Endothelial cell of umbilical vein (primary cell): ENCODE results near the gene AMER2. TPM values are rescaled to one million over a fixed set of nuclear protein-coding genes. Genes with fewer than 3 reads are reported as not detected.

Source experiments
- BruUV-seq: library from RNA; stranded (reverse); fragments of 400-500 nt; replicated peaks from 2 replicates; lab custom pipeline; 2021; lab: Mats Ljungman, UMichigan
- CTCF ChIA-PET: fragments of 300-600, 350-600 bp; sonication (Branson Sonifier 250); formaldehyde crosslinking; loops from one replicate; lab custom pipeline; 2021; ENCODE audit warnings: antibody characterized with exemption, inconsistent platforms; lab: Charles Lee
- POLR2A ChIA-PET: fragments of 300-600, 350-600 bp; sonication (Branson Sonifier 250); formaldehyde crosslinking; loops from one replicate; lab custom pipeline; 2021; ENCODE audit warnings: antibody characterized with exemption, inconsistent platforms; lab: Charles Lee
- DNase-seq: peaks from one replicate; pipeline ENCODE4 v3.0.0-alpha.2; 2011; ENCODE audit warnings: low read depth, low spot score
- FAIRE-seq: peaks from 2 replicates; lab custom pipeline; 2011; peaks lifted over from hg19 to GRCh38; lab: Jason Lieb, UNC
- H2AFZ ChIP-seq: 2 replicates; pipeline ENCODE4 v1.6.0; 2012; ENCODE audit warnings: low read depth, low read length, control low read depth, inconsistent platforms
- H3K27ac ChIP-seq: 2 replicates; pipeline ENCODE4 v1.5.1; 2011; ENCODE audit warnings: low read depth, mild to moderate bottlenecking, control low read depth, low read length, moderate library complexity; ENCODE audit not compliant: insufficient read depth
- H3K27me3 ChIP-seq, 2 experiments: 2 replicates each; pipeline versions ENCODE4 v1.6.0 to v1.6.1; 2011; ENCODE audit warnings: low read length in 2 of 2, mixed read lengths in 1 of 2; ENCODE audit not compliant: control insufficient read depth in 2 of 2, insufficient read depth in 2 of 2
- H3K36me3 ChIP-seq, 2 experiments: 2 replicates in 1 of 2; 3 replicates in 1 of 2; pipeline ENCODE4 v1.5.1; 2011; ENCODE audit warnings: low read length in 2 of 2, mild to moderate bottlenecking in 1 of 2, moderate library complexity in 1 of 2; ENCODE audit not compliant: control insufficient read depth in 2 of 2, insufficient read depth in 2 of 2; ENCODE audit errors: extremely low read depth in 1 of 2
- H3K4me1 ChIP-seq: 3 replicates; pipeline ENCODE4 v1.5.1; 2011; ENCODE audit warnings: mild to moderate bottlenecking, low read length; ENCODE audit not compliant: control insufficient read depth, insufficient read depth; ENCODE audit errors: extremely low read depth
- H3K4me2 ChIP-seq: 2 replicates; pipeline ENCODE4 v1.6.1; 2011; ENCODE audit warnings: low read length, control low read depth, mixed read lengths; ENCODE audit not compliant: insufficient read depth
- H3K4me3 ChIP-seq, 3 experiments: fragments of 200-600 bp in 1 of 3; sonication (generic), shearing (Covaris generic) in 1 of 3; replicated peaks in 1 of 3; 2 replicates each; pipeline ENCODE4 v1.5.1; 2011 to 2016; ENCODE audit warnings: control low read depth in 3 of 3, low read length in 3 of 3, mild to moderate bottlenecking in 2 of 3, inconsistent platforms in 1 of 3, low read depth in 1 of 3, moderate library complexity in 1 of 3; ENCODE audit not compliant: insufficient read depth in 1 of 3
- H3K79me2 ChIP-seq: 2 replicates; pipeline ENCODE4 v1.6.0; 2012; ENCODE audit warnings: low read length, inconsistent platforms; ENCODE audit not compliant: control insufficient read depth, insufficient read depth
- H3K9ac ChIP-seq: replicated peaks from 2 replicates; pipeline ENCODE3; 2011; ENCODE audit warnings: low read length, control low read depth; ENCODE audit not compliant: insufficient read depth; ENCODE audit errors: extremely low read depth
- H3K9me1 ChIP-seq: replicated peaks from 3 replicates; pipeline ENCODE4 v1.6.0; 2011; ENCODE audit warnings: mild to moderate bottlenecking, low read length; ENCODE audit not compliant: control insufficient read depth, insufficient read depth; ENCODE audit errors: extremely low read depth
- H3K9me3 ChIP-seq: replicated peaks from 2 replicates; pipeline ENCODE4 v1.5.1; 2012; ENCODE audit warnings: low read length, inconsistent platforms; ENCODE audit not compliant: control insufficient read depth, insufficient read depth
- H4K20me1 ChIP-seq: replicated peaks from 2 replicates; pipeline ENCODE3; 2011; ENCODE audit warnings: mild to moderate bottlenecking, low read length; ENCODE audit not compliant: control insufficient read depth, insufficient read depth; ENCODE audit errors: extremely low read depth
- CTCF ChIP-seq, 2 donors: IDR thresholded peaks; 1 replicate in 1 of 2; 2 replicates in 1 of 2; pipeline ENCODE4 v1.5.1; 2011; ENCODE audit warnings: low read length in 2 of 2, mild to moderate bottlenecking in 2 of 2, moderate library complexity in 2 of 2, control low read depth in 1 of 2, inconsistent platforms in 1 of 2, low read depth in 1 of 2; ENCODE audit not compliant: insufficient read depth in 1 of 2; ENCODE audit errors: extremely low read depth in 1 of 2
- EZH2 ChIP-seq: IDR thresholded peaks from 2 replicates; pipeline ENCODE4 v1.6.1; 2012; ENCODE audit warnings: borderline replicate concordance, low read depth, mild to moderate bottlenecking, moderate library complexity, low read length, inconsistent platforms; ENCODE audit not compliant: severe bottlenecking
- FOS ChIP-seq: IDR thresholded peaks from 2 replicates; pipeline ENCODE4 v1.6.1; 2011; ENCODE audit warnings: mild to moderate bottlenecking, low read length, moderate library complexity, borderline replicate concordance; ENCODE audit not compliant: insufficient read depth
- GATA2 ChIP-seq: IDR thresholded peaks from 2 replicates; pipeline ENCODE4 v1.7.0; 2011; ENCODE audit warnings: low read depth, mild to moderate bottlenecking, moderate library complexity, mixed read lengths, low read length; ENCODE audit not compliant: insufficient read length, insufficient read depth
- JUN ChIP-seq: IDR thresholded peaks from 2 replicates; pipeline ENCODE4 v1.6.1; 2011; ENCODE audit warnings: borderline replicate concordance, low read depth; ENCODE audit not compliant: insufficient read length, insufficient read depth
- MAX ChIP-seq: IDR thresholded peaks from 2 replicates; pipeline ENCODE4 v1.6.1; 2011; ENCODE audit not compliant: insufficient read depth, insufficient read length
- MYC ChIP-seq: IDR thresholded peaks from one replicate; pipeline ENCODE4 v1.6.1; 2011; ENCODE audit warnings: mild to moderate bottlenecking, low read depth, low read length
- POLR2A ChIP-seq: IDR thresholded peaks from 2 replicates; pipeline ENCODE4 v1.6.1; 2012; ENCODE audit warnings: low read depth, mild to moderate bottlenecking, control low read depth, low read length
- POLR2AphosphoS5 ChIP-seq: IDR thresholded peaks from 2 replicates; pipeline ENCODE4 v1.6.1; 2012; ENCODE audit warnings: low read depth, mild to moderate bottlenecking, control low read depth, low read length, moderate library complexity; ENCODE audit not compliant: insufficient read depth
- dilution Hi-C: fragments of 300-500 bp; cut with MboI; formaldehyde crosslinking; loops from one replicate; pipeline ENCODE4 v1.15.0; 2019; ENCODE audit warnings: low sequenced_read_pairs; ENCODE audit not compliant: extremely low pct_ligation_motif_present
- intact Hi-C: fragments of 100-400 bp; cut with micrococcal nuclease; formaldehyde crosslinking; loops from one replicate; pipeline ENCODE4 v1.10.0; 2022
- polyA plus RNA-seq, 4 experiments: library from polyadenylated mRNA; depleted of rRNA in 3 of 4; stranded (reverse) in 3 of 4; unstranded in 1 of 4; fragments of >200 nt; gene quantifications; 2 replicates each; pipeline versions ENCODE4 v1.2.1 to v1.2.3, GENCODE V29; 2011 to 2012; ENCODE audit warnings: missing spikeins in 1 of 4
- total RNA-seq: library from RNA; stranded (reverse); gene quantifications from 2 replicates; pipeline ENCODE4 v1.2.3, GENCODE V29; 2021

Gene AMER2
- total and polyA plus RNA-seq, 2 donors (not counting 3 experiments of a cell fraction or from before 2014, with no cell fraction given) = not detected

GRCh38 chr13:25210842-25211569 is 38.9 kb upstream of the AMER2 start:
- H3K4me1 ChIP-seq = no peaks in the 10 kb centered on the region
- FAIRE-seq (no peak), DNase-seq (no peak)
- dilution Hi-C loops (no loop called here), intact Hi-C loops (no loop called here)
- H3K9ac ChIP-seq = no peak overlapping the region
- no peaks in the 10 kb centered on the region for H3K36me3 ChIP-seq
- no peaks in the 10 kb centered on the region for H3K9me1 ChIP-seq
- CTCF ChIA-PET = no interaction called here
- H3K27ac ChIP-seq = no peak overlapping the region
- no peaks in the 10 kb centered on the region for H3K9me3 ChIP-seq
- no peak for TF ChIP-seq POLR2A
- TF ChIP-seq GATA2 = no peak
- TF ChIP-seq MYC = no peak
- no peak for TF ChIP-seq POLR2AphosphoS5
- TF ChIP-seq JUN = no peak
- no peak for TF ChIP-seq MAX
- no peak for TF ChIP-seq EZH2
- no peak for TF ChIP-seq FOS
- no peak for TF ChIP-seq CTCF (IDR thresholded peaks at IDR 0.05; ENCODE audit: extremely low read depth in 1 of 2, insufficient read depth in 1 of 2, low read depth in 1 of 2, low read length in 2 of 2)
- no peak overlapping the region for H2AFZ ChIP-seq
- no peak overlapping the region for H3K4me2 ChIP-seq
- POLR2A ChIA-PET = no interaction called here
- BruUV-seq = no TSS peak
- H3K4me3 ChIP-seq = no peak overlapping the region
- no peaks in the 10 kb centered on the region for H4K20me1 ChIP-seq
- H3K79me2 ChIP-seq = no peaks in the 10 kb centered on the region
- H3K27me3 ChIP-seq = no peaks in the 10 kb centered on the region
